ENCODE data around the gene NUP205. TPM values are rescaled to one million over a fixed set of nuclear protein-coding genes. Genes with fewer than 3 reads are reported as not detected.

NUP205 gene
- total RNA-seq, 2 donors from 2014 or later: 118 to 129 TPM

GRCh38 chr7:135514856-135515255 lies 42.9 kb upstream of the NUP205 start:
- Mint-ChIP-seq H3K27me3 (ENCODE audit: insufficient read depth) (peaks cover 8% of the 10 kb centered on the region), H3K36me3 (ENCODE audit: low read depth) (no peaks in the 10 kb centered on the region), H3K4me3 (no peak overlapping the region), H3K4me1 (peaks cover 4% of the 10 kb centered on the region), H3K27ac (no peak overlapping the region), H3K9me3 (no peaks in the 10 kb centered on the region)
- Histone ChIP-seq H3K4me1 (ENCODE audit: control insufficient read depth, insufficient read depth, low read length) (no peaks in the 10 kb centered on the region), H3K9ac (ENCODE audit: extremely low read depth, low read length, poor library complexity, severe bottlenecking) (no peak overlapping the region), H3K4me3 (ENCODE audit: low read length) (no peak overlapping the region), H3K9me3 (ENCODE audit: control insufficient read depth, low read length) (no peaks in the 10 kb centered on the region), H3K27ac (ENCODE audit: low read depth, low read length) (no peak overlapping the region), H3K36me3 (ENCODE audit: control insufficient read depth, insufficient read depth, low read length) (no peaks in the 10 kb centered on the region), H3K27me3 (ENCODE audit: control insufficient read depth, insufficient read depth, low read length, poor library complexity, severe bottlenecking) (peaks cover 52% of the 10 kb centered on the region)
- DNase-seq: no peak
- WGBS, 2 experiments (ENCODE audit: insufficient coverage in 1 of 2, insufficient read length in 1 of 2): 62 to 90% methylated on average over 2 of the region's 3 CpGs
- TF ChIP-seq CTCF (conservative IDR thresholded peaks at IDR 0.05): no peak

GRCh38 chr7:135517060-135517459 lies 40.7 kb upstream of the NUP205 start:
- H3K4me1 ChIP-seq (ENCODE audit: control insufficient read depth, insufficient read depth, low read length): no peaks in the 10 kb centered on the region
- DNase-seq: no peak
- H3K36me3 Mint-ChIP-seq (ENCODE audit: low read depth): no peaks in the 10 kb centered on the region
- no peak overlapping the region for H3K27ac Mint-ChIP-seq
- 79 to 83% methylated on average over 3 of the region's 3 CpGs for WGBS, 2 experiments (ENCODE audit: insufficient coverage in 1 of 2, insufficient read length in 1 of 2)
- H3K4me3 ChIP-seq (ENCODE audit: low read length): no peak overlapping the region
- H3K27me3 ChIP-seq (ENCODE audit: control insufficient read depth, insufficient read depth, low read length, poor library complexity, severe bottlenecking): peaks cover 62% of the 10 kb centered on the region
- no peak overlapping the region for H3K9ac ChIP-seq (ENCODE audit: extremely low read depth, low read length, poor library complexity, severe bottlenecking)
- H3K27ac ChIP-seq (ENCODE audit: low read depth, low read length): no peak overlapping the region
- peaks cover 4% of the 10 kb centered on the region for H3K4me1 Mint-ChIP-seq
- H3K9me3 Mint-ChIP-seq: no peaks in the 10 kb centered on the region
- no peak for TF ChIP-seq CTCF (conservative IDR thresholded peaks at IDR 0.05)
- H3K27me3 Mint-ChIP-seq (ENCODE audit: insufficient read depth): peaks cover 8% of the 10 kb centered on the region
- H3K4me3 Mint-ChIP-seq: no peak overlapping the region
- H3K36me3 ChIP-seq (ENCODE audit: control insufficient read depth, insufficient read depth, low read length): no peaks in the 10 kb centered on the region
- H3K9me3 ChIP-seq (ENCODE audit: control insufficient read depth, low read length): no peaks in the 10 kb centered on the region

GRCh38 chr7:135518748-135519147 lies 39.0 kb upstream of the NUP205 start:
- peaks cover 62% of the 10 kb centered on the region for H3K27me3 ChIP-seq (ENCODE audit: control insufficient read depth, insufficient read depth, low read length, poor library complexity, severe bottlenecking)
- TF ChIP-seq CTCF (conservative IDR thresholded peaks at IDR 0.05): no peak

More at GRCh38 chr7:135518748-135519147, 39.0 kb upstream of the NUP205 start:
- WGBS, 2 experiments (ENCODE audit: insufficient coverage in 1 of 2, insufficient read length in 1 of 2): 78% methylated on average over 1 of the region's 1 CpG; no CpG with 5 or more reads in 1 of the 2 experiments
- Histone ChIP-seq H3K9me3 (ENCODE audit: control insufficient read depth, low read length) (no peaks in the 10 kb centered on the region), H3K27ac (ENCODE audit: low read depth, low read length) (no peak overlapping the region), H3K9ac (ENCODE audit: extremely low read depth, low read length, poor library complexity, severe bottlenecking) (no peak overlapping the region), H3K4me3 (ENCODE audit: low read length) (no peak overlapping the region), H3K36me3 (ENCODE audit: control insufficient read depth, insufficient read depth, low read length) (no peaks in the 10 kb centered on the region), H3K4me1 (ENCODE audit: control insufficient read depth, insufficient read depth, low read length) (no peaks in the 10 kb centered on the region)
- no peaks in the 10 kb centered on the region for H3K36me3 Mint-ChIP-seq (ENCODE audit: low read depth)
- no peak overlapping the region for H3K4me3 Mint-ChIP-seq
- H3K9me3 Mint-ChIP-seq: peaks cover 2% of the 10 kb centered on the region
- H3K4me1 Mint-ChIP-seq: peaks cover 4% of the 10 kb centered on the region
- peaks cover 8% of the 10 kb centered on the region for H3K27me3 Mint-ChIP-seq (ENCODE audit: insufficient read depth)
- DNase-seq: no peak
- no peak overlapping the region for H3K27ac Mint-ChIP-seq
